ENCODE data around the gene MUC21.

DNA sequence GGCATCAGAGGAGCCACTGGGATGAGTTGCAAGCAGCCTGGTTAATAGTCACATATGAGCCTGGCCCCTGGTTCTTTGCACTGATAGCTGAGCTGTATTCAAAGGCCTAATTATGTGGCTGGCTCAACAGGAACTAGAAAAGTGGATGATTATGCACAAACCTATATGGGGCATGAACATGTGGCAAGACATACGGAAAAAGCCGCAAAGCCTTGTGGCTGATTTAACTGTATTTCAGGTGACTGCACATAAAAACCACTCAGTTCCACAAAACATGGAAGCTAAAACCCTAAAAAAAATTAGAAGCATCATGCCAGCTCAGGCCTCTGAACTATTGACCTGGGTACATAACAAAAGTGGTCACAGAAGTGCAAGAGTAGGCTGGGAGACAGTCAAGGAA, 13.8 kb downstream of the MUC21 start:
- TF ChIP-seq CTCF (IDR thresholded peaks at IDR 0.05), result no peak
- no peak for TF ChIP-seq POLR2A (IDR thresholded peaks at IDR 0.05)
